GM23248 (cell line): ENCODE results near the gene RABEP2.

ENCODE experiments used
- EZH2 ChIP-seq: fragments of 200-600 bp; sonication (generic); IDR thresholded peaks from 2 replicates; pipeline ENCODE4 v1.6.1; 2018; ENCODE audit warnings: antibody characterized with exemption, mild to moderate bottlenecking; ENCODE audit not compliant: insufficient read depth, poor library complexity, severe bottlenecking
- EZH2phosphoT487 ChIP-seq: fragments of 200-600 bp; sonication (generic); IDR thresholded peaks from 2 replicates; pipeline ENCODE4 v1.6.1; 2018; ENCODE audit warnings: antibody characterized with exemption, moderate library complexity, mild to moderate bottlenecking, low read depth; ENCODE audit not compliant: insufficient read depth

- TF ChIP-seq EZH2 (no peak), EZH2phosphoT487 (no peak)
These were observed 5.2 kb upstream of the RABEP2 start for GRCh38 chr16:28930203-28930602.
